GM18909 (cell line): ENCODE data around the gene PEX5L.

ENCODE experiments used
- ATAC-seq: cut with Tn5 transposase; IDR thresholded peaks from one replicate; pipeline ENCODE4 v1.9.1; 2021; ENCODE audit warnings: mild to moderate bottlenecking; ENCODE audit not compliant: unreplicated experiment, poor library complexity

PEX5L gene

GRCh38 chr3:179957264-179957845 lies 79.4 kb downstream of the PEX5L start:
- no peak for ATAC-seq

DNA sequence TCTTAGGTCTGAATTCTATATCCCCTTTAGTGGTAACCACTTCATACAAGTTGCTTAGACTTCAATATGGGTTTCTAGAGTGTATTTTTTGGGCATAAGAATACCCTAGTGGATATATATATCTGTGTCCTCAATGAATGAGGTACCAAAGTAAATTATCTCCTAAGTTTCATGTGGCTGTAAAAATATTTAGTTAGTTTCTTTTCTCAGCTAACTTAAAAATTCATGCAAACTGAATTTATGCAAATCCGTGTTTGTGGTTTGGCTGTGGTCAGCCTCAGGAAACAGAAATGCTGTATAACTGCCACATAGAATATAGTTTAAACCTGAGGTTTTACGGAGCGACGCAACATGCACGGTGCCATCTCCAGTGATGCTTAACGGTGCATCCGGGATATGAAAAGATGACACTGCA lies 80.3 kb downstream of the PEX5L start:
- peak; percentile 90 for ATAC-seq

GRCh38 chr3:179955809-179956208 lies 80.9 kb downstream of the PEX5L start:
- no peak for ATAC-seq

GRCh38 chr3:179955286-179955685 lies 81.5 kb downstream of the PEX5L start:
- no peak for ATAC-seq

GRCh38 chr3:179953993-179954870 lies 82.5 kb downstream of the PEX5L start:
- no peak for ATAC-seq

- no peak for ATAC-seq
Measured at GRCh38 chr3:179950840-179951239, 85.9 kb downstream of the PEX5L start.

GRCh38 chr3:179949869-179950268 lies 86.9 kb downstream of the PEX5L start:
- ATAC-seq, result peak; percentile 28

DNA sequence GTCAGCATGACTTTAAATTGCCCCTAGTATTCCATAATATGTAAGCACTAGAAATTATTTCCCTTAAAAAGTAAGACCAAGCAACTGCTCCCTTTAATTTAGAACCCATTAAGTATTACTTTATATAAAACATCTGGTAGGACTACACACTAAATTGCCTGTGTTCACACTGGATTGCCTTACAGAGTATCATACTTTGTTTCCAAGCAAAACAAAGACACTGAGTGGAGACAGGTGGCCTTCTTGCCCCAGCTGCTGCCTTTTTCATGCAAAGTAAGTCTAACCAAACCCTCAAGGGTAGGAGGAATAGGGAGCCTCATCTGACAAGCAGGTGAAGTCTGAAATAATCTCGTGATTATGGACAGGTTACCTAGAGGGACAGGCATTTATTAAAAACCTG lies 87.3 kb downstream of the PEX5L start:
- ATAC-seq, result peak; percentile 81

- ATAC-seq, result no peak
Measured at GRCh38 chr3:179948740-179949139, 88.0 kb downstream of the PEX5L start.

GRCh38 chr3:179945569-179945968 lies 91.2 kb downstream of the PEX5L start:
- no peak for ATAC-seq

DNA sequence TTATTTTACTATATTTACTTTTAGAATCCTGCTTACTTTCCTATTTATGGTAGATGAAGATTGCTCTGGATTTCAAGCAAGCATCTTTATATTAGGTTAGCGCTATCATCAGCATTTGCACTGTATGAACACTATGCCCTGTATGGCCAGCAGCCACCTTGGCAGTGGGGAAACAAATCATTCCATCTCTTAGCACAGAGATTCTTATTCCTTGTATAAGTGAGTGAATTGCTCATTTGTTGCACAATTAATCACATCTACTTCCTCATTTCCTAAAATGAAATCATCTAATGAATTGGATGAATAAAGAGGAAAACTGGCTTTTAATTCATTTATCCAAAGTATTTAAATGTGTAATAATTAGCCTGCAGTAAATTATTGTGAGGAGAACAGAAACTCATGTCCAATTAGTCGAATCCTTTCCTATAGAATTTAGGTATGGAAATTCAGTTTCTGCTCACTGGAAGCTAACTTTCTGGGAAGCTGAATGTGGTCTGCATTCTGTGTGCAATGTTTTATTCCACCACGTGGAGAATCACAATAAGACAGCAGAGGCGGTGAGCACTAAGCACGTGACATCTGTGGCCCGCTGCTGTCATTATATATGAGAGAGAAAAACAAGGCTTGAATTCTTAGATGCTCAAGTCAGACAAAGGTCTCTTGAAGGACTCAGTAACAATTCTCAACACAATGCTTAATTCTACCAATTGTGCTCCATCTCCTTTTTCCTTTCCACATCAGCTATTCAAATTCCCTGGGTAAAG lies 93.4 kb downstream of the PEX5L start:
- ATAC-seq, result no peak

GRCh38 chr3:179942553-179943075 lies 94.1 kb downstream of the PEX5L start:
- ATAC-seq, result peak; percentile 17

GRCh38 chr3:179935710-179936109 lies 101.0 kb downstream of the PEX5L start:
- ATAC-seq, result no peak

DNA sequence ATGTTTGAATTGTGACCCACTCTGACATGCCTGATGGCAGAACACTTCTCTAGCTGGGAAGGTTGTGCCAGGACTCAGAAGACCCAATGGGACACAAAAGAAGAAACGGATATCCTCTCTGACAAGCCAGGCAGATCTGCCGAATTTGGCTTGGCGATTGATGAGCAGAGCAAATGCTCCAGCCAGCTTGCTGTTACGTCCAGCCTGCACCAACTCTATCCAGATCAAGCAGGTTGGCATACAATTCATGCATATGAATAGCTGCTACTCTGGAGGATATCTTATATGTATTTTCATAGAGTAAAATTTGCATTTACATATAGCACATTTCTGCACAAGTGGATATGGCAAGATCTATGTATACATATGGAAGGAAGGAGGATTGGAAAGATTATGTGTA lies 102.8 kb downstream of the PEX5L start:
- ATAC-seq, result no peak

GRCh38 chr3:179933080-179933479 lies 103.7 kb downstream of the PEX5L start:
- no peak for ATAC-seq

DNA sequence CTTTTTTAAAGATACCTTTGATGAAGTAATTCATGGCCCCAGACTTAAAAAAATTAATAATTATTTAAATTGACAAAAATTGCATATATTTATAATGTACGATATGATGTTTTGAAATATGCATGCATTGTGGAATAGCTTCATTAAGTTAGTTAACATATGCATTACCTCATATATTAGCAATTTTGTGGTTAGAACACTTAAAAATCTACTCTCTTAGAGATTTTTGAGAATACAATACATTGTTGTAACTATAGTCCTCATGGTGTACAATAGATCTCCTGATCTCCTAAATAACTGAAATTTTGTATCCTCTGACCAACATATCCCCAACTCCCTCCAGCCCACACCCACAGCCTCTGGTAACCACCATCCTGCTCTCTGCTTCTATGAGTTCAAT lies 104.1 kb downstream of the PEX5L start:
- no peak for ATAC-seq

DNA sequence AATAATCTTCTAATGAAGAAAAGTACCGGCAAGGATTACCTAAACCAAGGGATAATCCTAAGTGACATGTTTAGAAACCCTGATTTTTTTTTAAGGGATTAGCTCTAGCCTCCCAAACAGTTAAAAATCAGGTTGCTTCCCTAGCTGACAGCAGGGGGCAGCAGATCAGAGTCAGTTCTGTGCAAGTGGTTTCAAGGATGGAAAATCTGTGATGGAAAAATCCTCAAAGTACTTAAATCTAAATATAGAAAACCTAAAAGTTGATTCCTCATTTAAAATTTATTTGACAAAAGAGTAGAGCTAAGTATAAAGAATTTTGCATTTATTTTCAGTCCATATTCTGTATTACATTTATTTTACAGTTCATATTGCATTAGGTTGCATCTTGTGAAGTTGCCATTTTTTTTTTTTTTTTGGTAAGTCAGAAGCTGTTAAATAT lies 107.6 kb downstream of the PEX5L start:
- peak; percentile 65 for ATAC-seq

- no peak for ATAC-seq
Measured at GRCh38 chr3:179927191-179927590, 109.5 kb downstream of the PEX5L start.

DNA sequence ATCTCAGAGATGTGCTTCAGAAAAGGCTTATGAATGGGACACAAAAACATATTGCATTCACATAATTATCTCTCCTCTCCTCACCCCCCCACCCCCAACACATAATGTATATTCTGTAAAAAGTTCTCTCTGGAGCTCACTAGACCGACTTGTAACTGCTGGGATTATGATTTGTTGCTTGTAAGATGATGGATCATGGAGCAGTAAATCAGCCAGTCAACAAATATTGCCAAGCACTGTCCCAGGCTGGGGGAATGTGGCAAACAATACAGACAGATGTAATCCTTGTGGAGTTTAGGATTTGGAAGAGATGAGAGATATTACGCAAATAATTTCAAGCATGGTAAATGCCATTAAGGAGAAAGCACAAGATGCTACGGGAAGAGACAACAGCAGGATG lies 114.8 kb downstream of the PEX5L start:
- ATAC-seq, result no peak

DNA sequence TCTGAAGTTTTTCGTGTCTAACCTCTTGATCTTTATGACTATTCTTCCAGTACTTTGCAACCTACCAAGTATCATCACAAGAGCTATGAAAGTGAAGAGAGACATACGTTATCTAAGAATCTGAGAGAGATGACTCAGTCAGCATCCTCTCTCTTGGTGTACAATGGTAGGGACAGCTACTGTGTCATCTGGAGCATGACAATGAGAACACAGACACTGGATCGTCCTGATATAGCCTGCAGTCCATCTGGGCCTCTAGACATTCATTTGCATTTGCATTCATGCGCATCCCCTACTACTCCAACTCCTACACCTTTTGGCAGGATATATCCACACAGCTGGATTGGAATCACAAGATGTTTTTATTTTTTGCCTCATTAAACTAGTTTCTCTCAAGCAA lies 115.2 kb downstream of the PEX5L start:
- peak; percentile 98 for ATAC-seq
